Measurements from ENCODE around the gene MOG. TPM values are rescaled to one million over a fixed set of nuclear protein-coding genes. Genes with fewer than 3 reads are reported as not detected.

Gene MOG
- total RNA-seq, 1 donor from 2014 or later: not detected

DNA sequence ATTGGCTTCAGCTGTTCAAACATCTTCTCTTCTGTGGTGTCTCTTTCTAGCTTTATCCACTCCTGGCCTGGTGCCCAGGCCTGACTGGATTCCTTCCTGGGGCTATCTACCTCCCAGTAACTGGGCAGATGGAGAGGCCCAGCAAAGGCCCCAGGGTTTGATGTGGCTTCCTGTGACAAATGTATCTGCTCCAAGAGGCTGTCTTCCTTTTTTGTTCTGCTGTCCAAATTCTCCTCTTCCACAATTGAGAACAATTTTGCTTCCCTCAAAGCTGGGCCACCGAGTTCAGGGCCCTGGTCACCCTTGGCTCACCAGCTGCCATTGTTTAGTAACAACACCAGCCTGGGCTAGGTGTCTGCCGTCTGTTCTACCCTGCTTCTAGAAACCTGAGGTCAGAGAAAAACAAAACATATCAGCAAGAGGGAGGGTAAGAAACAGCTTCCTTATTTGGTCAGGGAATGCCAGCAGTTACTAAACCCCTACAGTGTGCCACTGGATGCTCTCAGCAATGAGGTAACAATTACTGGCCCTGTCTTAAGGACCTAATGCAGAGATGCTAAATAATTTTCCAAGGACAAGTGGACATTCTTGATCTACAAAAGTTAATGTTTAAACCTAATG, 20.2 kb downstream of the MOG start:
- no peak for DNase-seq

DNA sequence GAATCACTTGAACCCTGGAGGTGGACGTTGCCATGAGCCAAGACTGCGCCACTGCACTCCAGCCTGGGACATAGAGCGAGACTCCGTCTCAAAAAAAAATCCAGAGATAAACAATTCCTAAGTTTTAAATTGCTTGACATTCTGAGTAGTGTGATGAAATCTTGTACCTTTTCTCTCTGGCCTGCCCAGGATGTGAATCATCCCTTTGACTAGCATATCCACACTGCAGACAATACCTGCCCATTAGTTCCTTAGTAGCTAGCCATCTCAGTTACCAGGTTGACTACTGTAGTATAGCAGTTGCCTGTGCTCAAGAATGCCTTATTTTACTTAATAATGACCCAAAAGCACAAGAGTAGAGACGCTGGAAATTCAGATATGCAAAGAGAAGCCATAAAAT, 21.2 kb downstream of the MOG start:
- DNase-seq: no peak

DNA sequence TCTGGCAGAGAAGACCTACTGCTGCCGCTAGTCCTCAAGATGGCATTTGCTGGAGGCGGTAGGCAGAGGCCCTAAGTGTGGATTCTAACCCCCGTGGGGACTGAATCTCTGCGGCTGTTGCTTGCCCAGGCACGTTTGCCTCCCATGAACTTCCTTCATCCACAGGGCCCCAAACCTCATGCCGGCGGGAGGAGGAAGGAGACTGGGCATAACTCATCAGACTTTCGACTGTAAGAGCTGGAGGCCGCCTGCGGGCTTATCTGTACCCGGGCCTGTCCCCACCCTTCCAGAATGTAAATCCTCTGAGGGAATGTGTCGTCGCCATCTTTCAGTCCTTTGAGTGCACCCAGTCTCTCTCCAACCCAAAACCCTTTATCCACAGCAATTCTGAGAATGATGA, 23.1 kb downstream of the MOG start:
- DNase-seq: no peak

DNA sequence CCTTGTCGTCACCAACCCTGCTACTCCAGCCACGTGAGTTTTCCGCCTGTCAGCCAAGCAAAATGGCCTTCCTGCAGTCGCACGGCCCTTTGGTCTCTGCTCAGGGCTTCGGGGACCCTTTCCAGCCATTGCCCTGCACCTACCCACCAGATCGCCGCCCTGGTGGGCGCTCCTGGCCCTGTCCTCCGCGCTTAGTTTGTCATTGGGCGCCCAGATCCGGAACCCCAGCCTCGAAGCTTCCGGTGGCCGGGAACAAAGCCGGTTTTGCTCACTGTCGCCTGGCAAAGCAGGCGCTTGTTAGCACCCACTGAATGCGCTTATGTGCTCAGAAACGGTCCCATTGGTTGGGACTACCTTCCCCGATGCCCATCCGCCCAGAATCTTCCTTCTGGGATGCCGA, 23.5 kb downstream of the MOG start:
- DNase-seq: no peak

DNA sequence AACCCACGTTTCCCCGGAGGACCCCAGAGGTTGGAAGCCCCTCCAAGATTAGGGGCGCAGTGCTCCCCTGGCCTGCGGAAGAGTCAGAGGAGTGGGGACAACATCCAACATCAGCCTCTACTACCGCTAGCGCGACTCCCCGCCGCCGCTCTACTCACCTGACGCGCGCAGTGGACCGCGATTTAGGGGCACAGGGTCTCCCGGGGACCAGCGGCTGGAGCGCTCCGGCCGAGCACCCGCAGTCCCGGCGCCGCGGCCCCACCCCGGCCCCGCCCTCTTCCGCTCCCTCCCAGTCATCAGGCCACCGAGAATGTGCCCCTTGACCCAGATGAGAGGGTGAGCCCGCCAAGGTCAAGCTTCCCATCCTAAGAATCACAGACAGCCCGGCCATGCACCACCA, 24.0 kb downstream of the MOG start, which contains the start of gene ZFP57:
Gene ZFP57, minus strand, starts transcription at position 249 of the 400 bp plus-strand sequence. CDS start 4,149 bp downstream, outside the sequence.
- no peak for DNase-seq

DNA sequence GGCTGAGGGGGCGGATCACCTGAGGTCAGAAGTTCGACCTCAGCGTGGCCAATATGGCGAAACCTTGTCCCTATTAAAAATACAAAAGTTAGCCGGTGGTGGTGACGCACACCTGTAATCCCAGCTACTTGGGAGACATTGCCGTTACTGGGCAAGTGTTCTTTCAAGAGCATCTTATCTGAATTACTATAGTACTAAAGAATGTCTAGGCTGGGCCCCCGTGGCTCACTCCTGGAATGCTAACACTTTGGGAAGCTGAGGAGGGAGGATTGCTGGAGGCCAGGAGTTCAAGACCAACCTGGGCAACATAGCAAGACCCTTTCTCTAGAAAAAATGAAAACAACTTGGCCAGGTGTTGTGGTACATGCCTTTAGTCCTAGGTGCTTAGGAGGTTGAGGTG, 24.9 kb downstream of the MOG start:
- DNase-seq: no peak

DNA sequence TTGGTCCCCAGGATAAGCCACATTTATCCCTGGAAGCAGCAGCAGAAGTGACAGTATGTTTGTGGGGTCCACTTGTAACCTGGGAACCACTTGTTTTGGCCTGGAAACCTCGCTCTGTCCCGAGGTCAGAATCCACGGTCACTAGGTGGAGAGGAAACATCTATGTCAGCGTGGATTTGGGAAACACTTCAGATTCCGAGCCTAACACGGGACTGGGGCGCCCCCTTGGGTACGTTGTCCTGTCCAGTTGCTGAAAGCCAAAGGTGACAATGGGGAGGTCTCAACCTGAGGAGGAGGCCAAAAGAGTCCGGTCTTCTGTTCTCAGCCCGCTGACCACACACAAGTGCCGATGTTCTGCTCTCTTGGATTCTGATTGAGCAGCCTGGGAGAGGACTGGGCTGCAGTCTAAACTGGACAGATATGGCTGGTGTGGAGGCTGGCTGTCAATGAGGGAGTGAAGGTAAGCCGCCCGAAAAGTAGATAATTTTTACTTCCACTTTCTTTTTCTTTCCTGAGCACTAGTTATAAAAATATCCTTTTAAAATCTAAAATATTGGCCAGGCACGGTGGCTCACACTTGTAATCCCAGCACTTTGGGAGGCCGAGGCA, 28.9 kb downstream of the MOG start:
- no peak for DNase-seq

DNA sequence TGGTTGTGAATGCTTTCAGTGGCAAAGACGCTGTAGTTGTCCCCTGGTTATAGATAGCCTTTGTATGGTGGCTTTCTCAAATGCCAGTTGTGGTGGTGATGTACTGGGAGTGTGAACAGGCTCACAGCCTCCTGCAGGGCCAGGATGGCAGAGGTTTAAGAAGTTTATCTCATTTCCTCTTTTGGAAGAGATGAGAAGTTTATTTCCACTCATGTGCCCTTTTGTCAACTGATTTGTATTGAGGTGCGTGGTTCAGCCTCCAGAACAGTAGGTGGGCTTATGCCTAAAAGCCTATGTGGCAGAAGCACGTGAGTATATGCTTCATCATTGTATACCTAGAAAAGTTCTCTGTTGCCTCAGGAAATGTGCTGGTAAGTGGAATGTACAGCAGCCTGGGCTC, 37.7 kb downstream of the MOG start:
- DNase-seq: no peak

DNA sequence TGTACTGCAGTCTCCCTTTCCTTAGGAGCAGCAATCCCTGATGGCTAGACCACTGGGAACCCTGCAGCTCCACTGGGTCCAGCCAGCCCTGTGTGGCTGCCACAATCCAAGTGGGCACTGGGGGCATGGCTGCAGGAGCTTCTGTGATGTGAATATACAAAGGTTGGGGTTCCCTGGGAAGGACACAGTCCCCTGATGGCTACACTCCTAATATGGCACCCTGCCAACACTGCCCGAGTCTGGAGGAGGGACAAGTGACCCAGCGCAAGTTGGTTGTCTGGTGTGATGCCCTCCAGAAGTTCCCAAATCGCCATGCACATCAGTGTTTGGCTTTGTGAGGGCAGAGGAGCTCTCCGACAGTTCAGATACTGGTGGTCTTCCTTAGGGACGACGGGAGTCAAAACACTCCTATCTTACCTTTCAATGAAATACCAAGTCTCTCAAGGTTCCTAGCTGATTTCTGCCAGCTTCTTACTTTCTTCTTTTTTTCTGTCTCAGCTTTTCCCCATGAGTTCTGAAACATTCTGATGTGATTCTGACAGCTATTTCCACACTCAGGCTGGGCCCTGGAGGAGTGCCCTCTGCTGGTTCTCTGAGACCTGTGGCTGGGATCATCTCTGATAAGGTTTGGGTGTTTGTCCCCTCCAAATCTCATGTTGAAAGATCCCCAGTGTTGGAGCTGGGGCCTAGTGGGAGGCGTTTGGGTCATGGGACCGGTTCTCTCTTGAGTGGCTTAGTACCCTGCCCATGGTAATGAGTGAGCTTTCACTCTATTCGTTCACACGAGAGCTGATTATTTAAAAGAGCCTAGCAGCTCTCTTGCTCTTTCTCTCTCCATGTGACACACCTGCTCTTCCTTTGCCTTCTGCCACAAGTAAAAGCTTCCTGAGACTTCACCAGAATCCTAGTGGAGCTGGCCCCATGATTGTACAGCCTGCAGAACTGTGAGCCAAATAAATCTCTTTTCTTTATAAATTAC, 39.5 kb downstream of the MOG start:
- no peak for DNase-seq

DNA sequence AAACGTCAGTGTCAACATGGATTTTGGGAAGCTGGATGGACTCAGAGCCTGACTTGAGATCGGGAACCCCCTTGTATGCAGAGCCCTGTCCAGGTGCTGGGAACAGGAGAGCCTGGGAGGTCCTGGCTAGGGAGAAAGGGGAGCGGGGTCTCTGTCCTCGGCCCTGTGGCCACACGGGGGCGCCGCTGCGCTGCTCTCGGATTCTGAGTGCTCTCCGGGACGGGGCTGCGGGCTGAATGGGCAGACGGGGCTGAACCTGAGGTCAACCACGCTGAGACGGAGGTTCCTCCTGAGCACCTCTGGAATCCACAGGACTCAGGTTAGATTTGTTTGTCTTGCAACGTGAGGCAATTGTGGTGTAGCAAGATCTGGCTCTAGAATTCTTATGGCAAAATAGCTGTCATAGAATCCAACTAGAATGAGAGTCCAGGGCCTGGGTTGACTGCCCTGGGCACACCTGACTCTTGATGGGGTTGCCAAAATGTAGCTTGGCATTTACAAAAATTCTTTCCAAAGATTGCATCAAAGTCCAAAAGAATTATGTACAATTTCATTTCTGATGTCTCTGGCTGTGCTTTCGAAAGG, 45.7 kb downstream of the MOG start:
- no peak for DNase-seq

DNA sequence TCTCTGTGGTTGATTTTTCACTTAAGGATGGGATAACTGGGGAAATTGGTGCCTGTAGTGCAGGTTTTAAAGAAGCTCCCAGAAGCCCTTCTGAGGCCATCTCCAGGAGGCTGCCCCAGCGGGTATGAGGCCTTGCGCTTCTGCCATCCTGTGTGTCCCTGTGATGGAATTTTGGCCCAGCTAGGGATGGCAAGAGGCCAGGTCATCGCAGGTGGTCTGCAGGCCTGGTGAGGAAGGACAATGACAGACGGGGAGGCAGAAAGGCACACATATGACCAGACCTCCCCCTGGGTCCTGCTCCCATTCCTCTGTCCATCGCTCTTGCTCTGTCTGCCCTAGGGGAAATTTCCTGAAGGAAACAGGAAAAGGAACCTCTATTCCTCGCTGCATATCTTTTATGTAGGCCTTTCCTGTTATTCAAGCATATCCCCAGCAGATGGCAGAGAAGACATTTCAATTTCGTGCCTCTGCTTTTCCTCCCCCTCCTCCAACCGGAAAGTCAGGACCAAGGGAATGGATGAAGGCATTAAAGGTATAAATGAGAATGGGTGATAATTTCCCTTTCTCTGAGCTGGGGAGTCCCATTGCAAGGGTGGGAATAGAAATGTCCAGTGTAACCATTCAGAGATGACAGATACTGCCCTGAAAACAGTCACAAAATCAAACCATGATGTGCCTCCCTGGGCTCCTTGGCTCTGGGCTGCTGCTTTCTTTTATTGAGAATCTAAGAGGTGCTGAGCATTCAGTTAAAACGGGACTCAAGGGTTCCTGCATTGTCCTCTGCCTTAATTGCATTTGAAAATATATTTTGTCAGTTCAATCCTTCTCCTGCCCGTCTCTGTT, 48.7 kb downstream of the MOG start:
- peak; percentile 11 for DNase-seq

DNA sequence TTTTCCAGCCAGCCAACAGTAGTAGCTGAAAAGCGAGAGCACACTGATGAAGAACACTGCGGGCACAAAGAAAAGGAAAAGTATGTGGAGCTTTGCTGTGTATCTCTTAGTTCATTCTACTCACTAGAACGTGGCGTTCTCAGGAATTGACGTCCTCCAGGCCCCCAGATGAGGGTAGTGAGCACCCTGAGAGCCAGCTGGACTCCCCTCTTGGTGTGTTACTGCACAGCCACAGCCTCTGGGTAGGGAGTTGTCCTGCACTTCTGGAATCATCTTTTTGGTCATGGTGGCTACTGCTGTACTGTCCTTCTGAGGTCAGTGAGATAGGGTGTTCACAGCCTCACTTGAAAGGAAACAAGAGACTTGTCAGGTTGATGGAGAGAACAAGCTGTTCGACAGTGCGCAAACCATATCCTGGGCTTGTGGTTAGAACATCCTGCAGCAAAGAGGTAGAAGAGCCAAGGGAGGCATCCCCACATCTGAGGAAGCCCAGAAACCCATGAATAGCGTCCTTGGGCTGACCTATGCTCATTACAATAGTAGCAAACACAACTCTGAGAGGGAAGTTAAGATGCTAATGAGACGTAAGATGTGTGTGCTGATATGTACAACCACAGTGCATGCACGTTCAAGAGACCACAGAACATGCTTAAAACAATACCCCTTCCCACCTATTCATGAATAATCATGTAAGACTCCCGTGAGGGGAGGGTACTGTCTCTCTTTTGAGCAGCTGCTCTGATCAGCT, 51.7 kb downstream of the MOG start:
- no peak for DNase-seq

DNA sequence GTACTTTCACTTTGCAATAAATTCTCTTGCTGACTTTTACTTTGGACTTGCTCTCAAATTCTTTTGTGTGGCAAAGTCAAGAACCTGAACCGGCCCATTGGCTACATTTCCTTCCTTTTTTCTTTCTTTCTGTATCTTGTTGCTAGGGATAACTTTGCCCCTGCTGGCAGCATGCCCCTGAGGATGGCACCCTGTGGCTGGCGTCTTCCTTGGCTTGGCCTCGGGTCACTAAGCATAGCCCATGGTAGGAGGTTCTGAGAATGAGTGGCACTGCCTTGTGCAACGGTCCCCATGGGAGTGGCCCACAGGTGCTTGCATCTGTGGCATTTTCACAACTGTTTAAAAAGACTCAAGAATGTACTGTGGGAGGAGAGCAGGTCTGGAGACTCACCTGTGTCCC, 52.3 kb downstream of the MOG start:
- no peak for DNase-seq

DNA sequence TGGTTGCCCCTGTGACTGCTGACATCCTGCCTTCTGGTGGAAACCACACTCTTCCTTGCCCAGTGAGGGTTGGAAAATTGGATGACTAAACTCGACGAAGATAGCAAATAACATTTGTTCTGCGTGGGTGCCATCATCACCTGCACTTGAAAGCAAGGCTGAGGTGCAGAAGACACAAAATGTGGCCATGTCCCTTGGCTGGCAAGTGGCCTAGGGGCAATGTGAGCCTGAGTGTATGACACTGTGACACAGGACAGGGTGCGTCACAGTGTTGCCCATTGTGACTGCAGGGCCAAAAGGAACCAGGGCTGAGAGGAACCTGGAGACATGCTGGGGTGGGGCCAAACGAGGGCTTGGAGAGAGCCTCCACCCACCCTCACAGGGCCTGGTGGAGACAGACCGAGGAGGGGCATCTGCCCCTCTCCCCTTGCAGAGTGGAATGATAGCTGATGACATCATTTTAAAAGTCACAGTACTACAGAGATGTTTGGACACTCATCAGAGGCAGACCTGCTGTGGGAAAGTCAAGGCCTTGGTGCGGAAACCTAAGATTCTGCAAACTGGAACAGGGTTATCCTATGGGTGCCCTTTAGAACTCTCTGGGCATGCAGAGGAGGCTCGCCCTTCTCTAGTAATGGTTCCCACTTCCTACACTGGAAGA, 53.5 kb downstream of the MOG start:
- DNase-seq: no peak

DNA sequence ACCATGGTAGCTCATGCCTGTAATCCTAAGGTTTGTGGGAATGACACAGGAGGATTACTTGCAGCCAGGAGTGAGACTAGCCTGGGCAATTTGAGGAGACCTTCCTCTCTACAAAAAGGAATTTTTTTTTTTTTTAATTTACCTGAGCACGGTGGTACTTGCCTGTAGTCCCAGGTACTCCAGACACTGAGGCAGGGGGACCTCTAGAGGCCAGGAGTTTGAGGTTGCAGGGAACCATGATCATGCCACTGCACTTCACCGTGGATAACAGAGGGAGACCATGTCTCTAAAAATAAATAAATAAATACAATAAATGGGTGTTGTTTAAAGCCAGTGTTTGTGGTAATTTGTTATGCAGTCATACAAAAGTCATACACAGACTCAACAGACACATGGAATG, 64.0 kb downstream of the MOG start:
- DNase-seq: no peak

Small RNAs within 50 kb of the gene (small RNA-seq; reads per million reads assigned to genes)
- not detected for gene SUMO2P1

Other genes with a start within 250 kb of the MOG start
- gene OR12D1, start 242.2 kb upstream of the MOG start, total RNA-seq: not detected
- gene OR10C1, start 217.8 kb upstream of the MOG start, total RNA-seq: not detected
- gene OR11A1, start 200.0 kb upstream of the MOG start, total RNA-seq: not detected
- gene OR2H1, start 199.9 kb upstream of the MOG start, total RNA-seq: not detected
- gene MAS1L, start 169.1 kb upstream of the MOG start, total RNA-seq: not detected
- 0.47 TPM for gene UBD, start 97.4 kb upstream of the MOG start, total RNA-seq
- not detected for gene OR2H2, start 72.0 kb upstream of the MOG start, total RNA-seq
- gene GABBR1, start 23.9 kb upstream of the MOG start, total RNA-seq: 91.1 TPM
- gene ZFP57, start 24.1 kb downstream of the MOG start, total RNA-seq: not detected
- gene HLA-F, start 66.3 kb downstream of the MOG start, total RNA-seq: 1.4 TPM
- not detected for gene HLA-G, start 170.7 kb downstream of the MOG start, total RNA-seq